ENCODE results near the gene CALM1.

DNA sequence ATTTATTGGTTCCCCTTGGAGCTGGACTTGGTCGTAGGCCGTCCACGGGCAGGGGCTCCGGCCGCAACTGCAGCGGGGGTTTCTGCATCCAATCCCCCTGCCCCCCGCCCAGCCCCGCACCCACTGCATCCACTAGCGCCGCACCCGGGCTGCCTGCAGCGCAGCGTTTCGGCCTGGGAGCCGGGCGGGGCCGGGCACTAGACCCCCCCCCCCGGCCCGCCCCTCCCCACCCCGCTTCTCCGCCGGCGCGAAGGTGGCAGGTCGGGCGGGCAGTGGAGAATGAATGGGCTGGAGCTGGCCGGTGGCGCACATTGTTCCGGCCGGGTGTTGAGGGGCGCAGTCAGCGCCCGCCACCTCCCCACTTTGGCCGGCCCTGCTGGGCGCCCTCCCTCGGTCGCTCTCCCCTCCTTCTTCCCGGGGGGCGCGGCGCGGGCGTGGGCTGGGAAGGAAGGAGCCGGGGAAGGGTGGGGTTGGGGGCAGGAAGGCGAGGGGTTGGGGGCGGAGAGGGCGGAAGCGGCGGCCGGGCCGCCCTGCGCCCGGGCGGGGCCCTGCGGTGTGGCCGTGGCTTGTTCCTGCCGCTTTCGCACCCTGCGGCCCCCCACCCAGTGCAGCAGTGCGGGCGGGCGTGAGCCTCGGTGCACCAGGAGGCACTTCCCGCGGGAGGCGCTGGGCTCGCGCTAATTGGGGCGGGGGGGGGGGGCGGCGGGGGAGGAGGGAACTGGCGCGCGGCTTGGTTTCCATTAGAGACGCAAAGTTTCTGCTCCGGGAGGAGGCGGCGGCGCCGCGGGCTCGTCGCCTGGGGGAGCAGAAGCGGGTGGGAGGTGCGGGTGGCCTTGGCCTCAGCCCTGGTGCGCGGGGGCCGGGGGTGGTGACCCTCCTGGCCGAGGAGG lies 841 bp downstream of the CALM1 start:
- TF ChIP-seq EP300 (IDR thresholded peaks at IDR 0.05) (no peak), CTCF (IDR thresholded peaks at IDR 0.05) (no peak), POLR2A (IDR thresholded peaks at IDR 0.05) (no peak)
